Activated naive CD8-positive, alpha-beta T cell treated with anti-CD3 and anti-CD28 coated beads, Interleukin-2, amount 10 ng/mL, durations not matched to agents 7 days and 5 days (primary cell): ENCODE results near the gene CSRP1. TPM values are rescaled to one million over a fixed set of nuclear protein-coding genes. Genes with fewer than 3 reads are reported as not detected.
A peak's percentile ranks its signal among the peaks of the same experiment; 100 is the strongest.

ENCODE experiments used
- ATAC-seq: fragments of 150-1000 bp; cut with Tn5 transposase; one replicate; pipeline ENCODE4 v1.10.0; 2021; ENCODE audit warnings: low read depth, moderate library complexity
- POLR2A ChIA-PET: fragments of 350-600 bp; sonication (Branson Sonifier 250); formaldehyde crosslinking; loops from one replicate; lab custom pipeline; 2021; ENCODE audit warnings: antibody characterized with exemption; lab: Charles Lee
- DNase-seq: peaks from one replicate; pipeline ENCODE4 v3.0.0; 2021
- H3K27ac Mint-ChIP-seq: one replicate; pipeline ENCODE4 v1.8.0; 2022; ENCODE audit warnings: mild to moderate bottlenecking, mixed read lengths
- H3K27me3 Mint-ChIP-seq: one replicate; pipeline ENCODE4 v1.8.0; 2022; ENCODE audit warnings: mild to moderate bottlenecking, moderate library complexity, mixed read lengths
- H3K36me3 Mint-ChIP-seq: one replicate; pipeline ENCODE4 v1.8.0; 2021; ENCODE audit warnings: mild to moderate bottlenecking, mixed read lengths
- H3K4me1 Mint-ChIP-seq: one replicate; pipeline ENCODE4 v1.8.0; 2021; ENCODE audit warnings: mixed read lengths
- H3K4me3 Mint-ChIP-seq: one replicate; pipeline ENCODE4 v1.8.0; 2022; ENCODE audit warnings: mild to moderate bottlenecking, moderate library complexity, mixed read lengths
- H3K9me3 Mint-ChIP-seq: one replicate; pipeline ENCODE4 v1.8.0; 2021; ENCODE audit warnings: mixed read lengths
- total RNA-seq, 2 experiments: library from RNA; stranded (reverse); gene quantifications; one replicate each; pipeline ENCODE4 v1.2.3, GENCODE V29; 2021

The CSRP1 gene
- total RNA-seq, 2 experiments from 2014 or later = 61.2 to 66.0 TPM

GRCh38 chr1:201503397-201504176 is 3.3 kb downstream of the CSRP1 start:
- Mint-ChIP-seq H3K27ac (no peak overlapping the region), H3K9me3 (no peaks in the 10 kb centered on the region), H3K4me1 (peaks cover 32% of the 10 kb centered on the region), H3K36me3 (peaks cover 2% of the 10 kb centered on the region), H3K27me3 (no peaks in the 10 kb centered on the region), H3K4me3 (no peak overlapping the region)
- ATAC-seq (no peak), DNase-seq (no peak)
- POLR2A ChIA-PET = interaction anchor here (0.9 kb wide), 1 partner anchor 21 kb away, joined by 3 read pairs; no protein-coding TSS in a partner anchor

- Mint-ChIP-seq H3K27me3 (no peaks in the 10 kb centered on the region), H3K4me3 (no peak overlapping the region), H3K36me3 (peaks cover 2% of the 10 kb centered on the region), H3K9me3 (no peaks in the 10 kb centered on the region), H3K27ac (peak overlapping the region; percentile 21), H3K4me1 (peaks cover 26% of the 10 kb centered on the region)
- no peak for DNase-seq
- POLR2A ChIA-PET = no interaction called here
- no peak for ATAC-seq
Measured at GRCh38 chr1:201502511-201502857, 4.4 kb downstream of the CSRP1 start.

- Mint-ChIP-seq H3K9me3 (no peaks in the 10 kb centered on the region), H3K4me3 (no peak overlapping the region), H3K36me3 (peaks cover 2% of the 10 kb centered on the region), H3K4me1 (peaks cover 22% of the 10 kb centered on the region), H3K27me3 (no peaks in the 10 kb centered on the region), H3K27ac (peak overlapping the region; percentile 21)
- DNase-seq (no peak), ATAC-seq (no peak)
- POLR2A ChIA-PET = interaction anchor here (0.6 kb wide), 1 partner anchor 10 kb away, joined by 4 read pairs; no protein-coding TSS in a partner anchor
Measured at GRCh38 chr1:201501812-201502510, 5.0 kb downstream of the CSRP1 start.

GRCh38 chr1:201501144-201501543 is 5.8 kb downstream of the CSRP1 start:
- no peak for DNase-seq
- no peaks in the 10 kb centered on the region for H3K9me3 Mint-ChIP-seq
- POLR2A ChIA-PET = no interaction called here
- no peak for ATAC-seq
- H3K36me3 Mint-ChIP-seq = peaks cover 2% of the 10 kb centered on the region
- no peak overlapping the region for H3K4me3 Mint-ChIP-seq
- H3K27me3 Mint-ChIP-seq = no peaks in the 10 kb centered on the region
- H3K4me1 Mint-ChIP-seq = peaks cover 22% of the 10 kb centered on the region
- no peak overlapping the region for H3K27ac Mint-ChIP-seq

- Mint-ChIP-seq H3K27ac (no peak overlapping the region), H3K27me3 (no peaks in the 10 kb centered on the region), H3K4me1 (peaks cover 19% of the 10 kb centered on the region), H3K9me3 (no peaks in the 10 kb centered on the region), H3K36me3 (peaks cover 5% of the 10 kb centered on the region), H3K4me3 (no peak overlapping the region)
- POLR2A ChIA-PET = no interaction called here
- ATAC-seq = no peak
- no peak for DNase-seq
Measured at GRCh38 chr1:201500670-201501120, 6.2 kb downstream of the CSRP1 start.

GRCh38 chr1:201499795-201500669 is 6.9 kb downstream of the CSRP1 start:
- ATAC-seq = no peak
- H3K9me3 Mint-ChIP-seq = no peaks in the 10 kb centered on the region
- H3K36me3 Mint-ChIP-seq = peaks cover 8% of the 10 kb centered on the region
- peaks cover 12% of the 10 kb centered on the region for H3K4me1 Mint-ChIP-seq
- H3K27ac Mint-ChIP-seq = no peak overlapping the region
- H3K27me3 Mint-ChIP-seq = no peaks in the 10 kb centered on the region
- no peak for DNase-seq
- no peak overlapping the region for H3K4me3 Mint-ChIP-seq
- POLR2A ChIA-PET = no interaction called here

- DNase-seq (no peak), ATAC-seq (no peak)
- Mint-ChIP-seq H3K4me3 (no peak overlapping the region), H3K4me1 (peaks cover 10% of the 10 kb centered on the region), H3K27ac (no peak overlapping the region), H3K9me3 (no peaks in the 10 kb centered on the region), H3K36me3 (peaks cover 14% of the 10 kb centered on the region), H3K27me3 (no peaks in the 10 kb centered on the region)
- POLR2A ChIA-PET = interaction anchor here (1.2 kb wide), 1 partner anchor 31 kb away, joined by 4 read pairs; the partner anchor contains the start of gene PHLDA3
Measured at GRCh38 chr1:201499191-201499590, 7.7 kb downstream of the CSRP1 start.

GRCh38 chr1:201498621-201499020 is 8.3 kb downstream of the CSRP1 start:
- no peak overlapping the region for H3K27ac Mint-ChIP-seq
- peaks cover 18% of the 10 kb centered on the region for H3K36me3 Mint-ChIP-seq
- H3K27me3 Mint-ChIP-seq = no peaks in the 10 kb centered on the region
- no peaks in the 10 kb centered on the region for H3K9me3 Mint-ChIP-seq
- H3K4me3 Mint-ChIP-seq = no peak overlapping the region
- POLR2A ChIA-PET = interaction anchor here (1.2 kb wide), 1 partner anchor 30 kb away, joined by 4 read pairs; the partner anchor contains the start of gene PHLDA3
- DNase-seq (no peak), ATAC-seq (no peak)
- peaks cover 8% of the 10 kb centered on the region for H3K4me1 Mint-ChIP-seq

- Mint-ChIP-seq H3K4me1 (peaks cover 6% of the 10 kb centered on the region), H3K36me3 (peaks cover 23% of the 10 kb centered on the region), H3K4me3 (no peak overlapping the region), H3K9me3 (peaks cover 1% of the 10 kb centered on the region), H3K27ac (no peak overlapping the region), H3K27me3 (no peaks in the 10 kb centered on the region)
- POLR2A ChIA-PET = interaction anchor here (1.2 kb wide), 1 partner anchor 29 kb away, joined by 4 read pairs; the partner anchor contains the start of gene PHLDA3
- ATAC-seq = no peak
- no peak for DNase-seq
Measured at GRCh38 chr1:201497935-201498509, 8.9 kb downstream of the CSRP1 start.

GRCh38 chr1:201496296-201496690 is 10.6 kb downstream of the CSRP1 start:
- ATAC-seq = no peak
- POLR2A ChIA-PET = interaction anchor here (1.4 kb wide), 1 partner anchor 11 kb away, joined by 4 read pairs; the partner anchor contains the start of gene CSRP1
- no peaks in the 10 kb centered on the region for H3K27me3 Mint-ChIP-seq

GRCh38 chr1:201495551-201496295 is 11.2 kb downstream of the CSRP1 start:
- DNase-seq (no peak), ATAC-seq (no peak)
- no peak overlapping the region for H3K27ac Mint-ChIP-seq
- H3K9me3 Mint-ChIP-seq = peaks cover 1% of the 10 kb centered on the region
- peaks cover 23% of the 10 kb centered on the region for H3K36me3 Mint-ChIP-seq
- POLR2A ChIA-PET = interaction anchor here (1.4 kb wide), 1 partner anchor 11 kb away, joined by 4 read pairs; the partner anchor contains the start of gene CSRP1
- H3K4me3 Mint-ChIP-seq = no peak overlapping the region
- H3K4me1 Mint-ChIP-seq = peaks cover 2% of the 10 kb centered on the region
- no peaks in the 10 kb centered on the region for H3K27me3 Mint-ChIP-seq

More at GRCh38 chr1:201496296-201496690, 10.6 kb downstream of the CSRP1 start:
- Mint-ChIP-seq H3K27ac (no peak overlapping the region), H3K36me3 (peaks cover 23% of the 10 kb centered on the region), H3K4me3 (no peak overlapping the region), H3K4me1 (no peaks in the 10 kb centered on the region), H3K9me3 (peaks cover 1% of the 10 kb centered on the region)
- no peak for DNase-seq
